Stomach (tissue), 9 donors: ENCODE results near the gene GPATCH3. TPM values are rescaled to one million over a fixed set of nuclear protein-coding genes. Genes with fewer than 3 reads are reported as not detected.
"Not testable (repeated sequence)": the region's sequence is repeated elsewhere in the genome, so short reads cannot be mapped to it uniquely, and the experiment has no call there.

Experiments
- DNase-seq, 2 donors: peaks; one replicate each; pipeline versions ENCODE4 v3.0.0 to v3.0.0-alpha.2; 2013 to 2019
- H3K27ac ChIP-seq, 5 donors: fragments of 200-600 bp in 4 of 5; sonication (generic) in 4 of 5; one replicate each; pipeline ENCODE4 v1.5.1; 2013 to 2019; ENCODE audit warnings: mild to moderate bottlenecking in 1 of 5, moderate library complexity in 1 of 5
- H3K27me3 ChIP-seq, 3 donors: fragments of 200-600 bp; sonication (generic); one replicate each; pipeline ENCODE4 v1.5.1; 2017 to 2019; ENCODE audit warnings: mixed run types in 1 of 3
- H3K36me3 ChIP-seq, 4 donors: fragments of 200-600 bp; sonication (generic); 1 replicate in 3 of 4; 2 replicates in 1 of 4; pipeline ENCODE4 v1.5.1; 2016 to 2019
- H3K4me1 ChIP-seq, 4 donors: fragments of 200-600 bp; sonication (generic); one replicate each; pipeline ENCODE4 v1.5.1; 2016 to 2019
- H3K4me3 ChIP-seq, 4 donors: fragments of 200-600 bp; sonication (generic) in 3 of 4; one replicate each; pipeline ENCODE4 v1.5.1; 2016 to 2019; ENCODE audit warnings: mild to moderate bottlenecking in 1 of 4
- H3K9me3 ChIP-seq, 4 donors: fragments of 200-600 bp; sonication (generic); one replicate each; pipeline ENCODE4 v1.5.1; 2016 to 2019
- CTCF ChIP-seq, 7 experiments: fragments of 450-650 bp in 4 of 7; fragments of 200-600 bp in 3 of 7; sonication (generic) in 3 of 7; IDR thresholded peaks; one replicate each; pipeline ENCODE4 v1.5.1; 2016 to 2019; ENCODE audit warnings: antibody characterized with exemption in 7 of 7, control low read depth in 2 of 7, mild to moderate bottlenecking in 1 of 7
- EP300 ChIP-seq: sonication (generic); formaldehyde crosslinking; IDR thresholded peaks from one replicate; pipeline ENCODE4 v1.6.1; 2017; ENCODE audit warnings: antibody characterized with exemption
- POLR2A ChIP-seq, 4 donors: fragments of 450-650 bp; IDR thresholded peaks; one replicate each; pipeline ENCODE4 v1.6.1; 2016; ENCODE audit warnings: antibody characterized with exemption in 4 of 4, control low read depth in 2 of 4, mild to moderate bottlenecking in 1 of 4, moderate library complexity in 1 of 4
- POLR2AphosphoS5 ChIP-seq, 3 donors: sonication (generic); formaldehyde crosslinking; IDR thresholded peaks; one replicate each; pipeline ENCODE4 v1.6.1; 2016; ENCODE audit warnings: antibody characterized with exemption in 3 of 3
- WGBS, 5 donors: extraction: QIAGEN DNeasy Blood & Tissue Kit in 3 of 5; methylation state at CpG; one replicate each; pipeline versions ENCODE4 v1.1.5 to v1.1.7; 2013 to 2018; 5-methylcytosine and 5-hydroxymethylcytosine counted together
- intact Hi-C: fragments of 100-400 bp; cut with DNase I; formaldehyde crosslinking; loops from one replicate; pipeline ENCODE4 v1.15.1; 2023; ENCODE audit warnings: low total_unique reads
- polyA plus RNA-seq, 3 donors: library from polyadenylated mRNA; stranded (reverse); fragments of 200-250 nt; gene quantifications; one replicate each; pipeline ENCODE4 v1.2.3, GENCODE V29; 2013
- total RNA-seq, 5 donors: library from RNA; depleted of rRNA; stranded (reverse); fragments of >200 nt; gene quantifications; one replicate each; pipeline versions ENCODE4 v1.1.0 to v1.2.3, GENCODE V29; 2014 to 2016
- donor health status: healthy with polysubstance abuse.
- donor health status: Bipolar disorder and iron deficiency.
- donor health status: healthy.

The GPATCH3 gene
- total and polyA plus RNA-seq, 8 donors: 3.1 to 42.0 (median 12.8) TPM

GRCh38 chr1:26887125-26887524 is 13.1 kb downstream of the GPATCH3 start:
- H3K36me3 ChIP-seq: peaks cover 63 to 78% (median 75%) of the 10 kb centered on the region in 4 donors
- peaks cover 20 to 36% (median 29%) of the 10 kb centered on the region in 4 donors for H3K4me1 ChIP-seq
- no peaks in the 10 kb centered on the region for H3K9me3 ChIP-seq
- H3K27me3 ChIP-seq: no peaks in the 10 kb centered on the region
- intact Hi-C loops: no loop called here
- H3K4me3 ChIP-seq: no peak overlapping the region
- H3K27ac ChIP-seq: no peak overlapping the region
- 28 to 86% (median 59%) methylated on average over 1 of the region's 1 CpG for WGBS, 5 donors
- TF ChIP-seq CTCF (IDR thresholded peaks at IDR 0.05): peak in 3 of 7 experiments; percentile 13 to 37 (median 32)
- TF ChIP-seq EP300: no peak
- DNase-seq: peak in 1 of 2 donors; percentile 57

GRCh38 chr1:26882696-26883463 is 17.4 kb downstream of the GPATCH3 start:
- intact Hi-C loops: no loop called here
- peaks cover 85 to 99% (median 99%) of the 10 kb centered on the region in 4 donors for H3K36me3 ChIP-seq
- H3K4me1 ChIP-seq: peaks cover 0 to 13% (median 2%) of the 10 kb centered on the region in 4 donors
- no peak overlapping the region for H3K4me3 ChIP-seq
- no peak for DNase-seq
- TF ChIP-seq POLR2A (IDR thresholded peaks at IDR 0.05) (no peak), EP300 (no peak), CTCF (IDR thresholded peaks at IDR 0.05) (no peak), POLR2AphosphoS5 (IDR thresholded peaks at IDR 0.05) (no peak)
- no peak overlapping the region for H3K27ac ChIP-seq
- WGBS, 5 donors: 81 to 90% (median 88%) methylated on average over 5 of the region's 5 CpGs
- H3K27me3 ChIP-seq: no peaks in the 10 kb centered on the region
- H3K9me3 ChIP-seq: no peaks in the 10 kb centered on the region

- H3K4me1 ChIP-seq, intact Hi-C loops, H3K4me3 ChIP-seq, H3K27me3 ChIP-seq, H3K27ac ChIP-seq, DNase-seq, H3K9me3 ChIP-seq: not testable (repeated sequence)
- H3K36me3 ChIP-seq: peaks cover 83 to 98% (median 96%) of the 10 kb centered on the region in 4 donors
- WGBS, 5 donors: 79 to 84% (median 81%) methylated on average over 6 of the region's 6 CpGs
Measured at GRCh38 chr1:26881611-26882010, 18.7 kb downstream of the GPATCH3 start.

GRCh38 chr1:26879793-26880192 is 20.5 kb downstream of the GPATCH3 start:
- 92 to 97% (median 95%) methylated on average over 4 of the region's 4 CpGs for WGBS, 5 donors
- TF ChIP-seq POLR2A (IDR thresholded peaks at IDR 0.05) (no peak), CTCF (IDR thresholded peaks at IDR 0.05) (no peak), EP300 (no peak), POLR2AphosphoS5 (IDR thresholded peaks at IDR 0.05) (no peak)
- H3K4me3 ChIP-seq: no peak overlapping the region
- intact Hi-C loops: loop anchor here (10.0 kb wide), 1 partner anchor 65 kb away; no protein-coding TSS in a partner anchor
- no peaks in the 10 kb centered on the region for H3K9me3 ChIP-seq
- no peaks in the 10 kb centered on the region for H3K27me3 ChIP-seq
- no peak overlapping the region for H3K27ac ChIP-seq
- H3K4me1 ChIP-seq: peaks cover 0 to 8% (median 3%) of the 10 kb centered on the region in 4 donors
- no peak for DNase-seq
- H3K36me3 ChIP-seq: peaks cover 68 to 91% (median 88%) of the 10 kb centered on the region in 4 donors

GRCh38 chr1:26877326-26877725 is 22.9 kb downstream of the GPATCH3 start:
- H3K27ac ChIP-seq: no peak overlapping the region
- H3K9me3 ChIP-seq: no peaks in the 10 kb centered on the region
- intact Hi-C loops: loop anchor here (10.0 kb wide), 1 partner anchor 63 kb away; no protein-coding TSS in a partner anchor
- TF ChIP-seq POLR2A (IDR thresholded peaks at IDR 0.05) (no peak), CTCF (IDR thresholded peaks at IDR 0.05) (no peak)
- no peak for DNase-seq
- WGBS, 5 donors: 67 to 81% (median 72%) methylated on average over 2 of the region's 2 CpGs
- peaks cover 0 to 8% (median 3%) of the 10 kb centered on the region in 4 donors for H3K4me1 ChIP-seq
- no peak overlapping the region for H3K4me3 ChIP-seq
- peaks cover 43 to 71% (median 68%) of the 10 kb centered on the region in 4 donors for H3K36me3 ChIP-seq
- no peaks in the 10 kb centered on the region for H3K27me3 ChIP-seq
